ENCODE data around the gene ERAL1.
A peak's percentile ranks its signal among the peaks of the same experiment; 100 is the strongest.
"Not testable (repeated sequence)": the region's sequence is repeated elsewhere in the genome, so short reads cannot be mapped to it uniquely, and the experiment has no call there.

The ERAL1 gene

DNA sequence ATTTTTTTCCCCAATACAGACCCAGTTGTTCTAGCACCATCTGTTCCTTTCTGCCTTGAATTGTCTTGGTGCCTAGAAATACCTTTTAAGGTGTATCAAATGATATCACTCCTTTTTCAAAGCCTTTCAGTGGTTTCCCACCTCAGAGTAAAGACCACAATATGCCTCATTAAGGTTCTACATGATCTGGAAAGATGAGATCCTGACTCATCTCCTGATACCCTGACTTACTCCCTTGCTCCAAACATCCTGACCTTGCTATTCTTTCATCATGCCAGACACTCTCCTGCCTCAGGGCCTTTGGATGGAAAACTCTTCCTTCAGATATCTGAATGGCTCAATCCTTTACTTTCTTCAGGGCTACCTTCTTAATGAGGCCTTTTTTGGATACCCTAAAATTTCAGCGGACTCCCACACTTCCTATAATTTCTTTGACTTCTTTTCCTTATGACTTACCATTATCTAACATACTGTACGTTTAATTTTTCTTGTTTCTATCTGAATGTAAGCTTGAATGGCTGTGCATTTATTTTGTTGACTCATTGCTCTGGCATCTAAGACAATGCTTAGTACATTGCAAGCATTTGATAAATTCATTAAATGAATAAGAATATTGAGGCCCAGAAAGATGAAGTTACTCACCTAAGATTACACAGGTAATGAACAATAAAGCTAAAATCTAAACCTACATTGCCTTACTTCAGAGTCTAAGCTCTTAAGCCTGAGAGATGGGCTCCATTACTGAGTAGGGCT, 23.5 kb downstream of the ERAL1 start:
- DNase-seq (ENCODE audit: low read depth in 4 of 4, low spot score in 1 of 4) = no peak

DNA sequence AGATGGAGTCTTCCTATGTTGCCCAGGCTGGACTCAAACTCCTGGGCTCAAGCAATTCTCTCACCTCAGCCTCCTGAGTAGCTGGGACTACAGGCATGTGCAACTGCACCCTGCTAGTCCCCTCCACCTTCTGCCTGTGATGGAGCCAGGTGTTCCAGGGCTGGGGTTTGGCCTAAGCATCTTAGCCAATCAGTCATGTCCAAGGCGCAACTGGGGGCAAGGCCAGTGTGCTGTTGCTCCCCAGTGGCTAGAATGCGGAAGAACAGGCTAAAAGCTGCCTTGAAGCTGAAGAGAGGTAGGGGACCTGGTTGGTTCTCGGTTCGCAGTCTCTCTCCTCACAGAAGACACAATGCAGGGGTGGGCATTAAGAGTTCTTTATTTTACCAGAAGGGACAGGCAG, 24.2 kb downstream of the ERAL1 start:
- DNase-seq (ENCODE audit: low read depth in 4 of 4, low spot score in 1 of 4) = no peak

DNA sequence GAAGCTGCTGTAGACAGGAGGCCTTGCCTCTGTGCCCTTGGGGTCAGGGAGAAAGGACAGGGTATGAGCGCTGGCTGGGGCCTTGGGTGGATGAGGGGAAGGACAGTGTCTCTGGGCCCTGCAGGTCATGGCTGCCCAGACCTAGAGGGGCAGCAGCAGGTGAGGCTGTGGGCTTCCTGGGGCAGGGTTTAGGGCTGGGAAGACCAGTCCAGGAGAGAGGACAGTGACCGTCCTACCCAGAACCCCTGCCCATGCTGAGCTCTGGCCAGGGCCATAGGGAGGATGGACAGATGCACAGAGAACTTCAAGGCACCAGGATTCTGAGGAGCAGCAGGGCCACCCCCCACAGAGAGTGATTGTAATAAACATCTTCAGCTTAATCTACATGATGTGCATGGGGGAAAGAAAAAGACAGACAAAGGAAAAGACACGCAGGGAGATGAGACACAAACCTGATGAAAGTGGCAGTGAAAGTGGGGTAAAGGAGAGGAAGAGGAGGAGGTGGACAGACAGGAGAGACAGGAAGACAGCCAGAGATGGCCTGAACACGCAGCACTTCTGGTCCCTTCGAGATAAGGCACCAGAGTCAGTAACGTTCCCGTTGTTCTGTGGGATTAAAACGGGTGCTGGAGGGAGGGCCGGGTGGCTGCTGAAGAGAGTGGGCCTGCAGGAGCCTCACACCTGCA, 25.2 kb downstream of the ERAL1 start:
- no peak for DNase-seq (ENCODE audit: low read depth in 4 of 4, low spot score in 1 of 4)

DNA sequence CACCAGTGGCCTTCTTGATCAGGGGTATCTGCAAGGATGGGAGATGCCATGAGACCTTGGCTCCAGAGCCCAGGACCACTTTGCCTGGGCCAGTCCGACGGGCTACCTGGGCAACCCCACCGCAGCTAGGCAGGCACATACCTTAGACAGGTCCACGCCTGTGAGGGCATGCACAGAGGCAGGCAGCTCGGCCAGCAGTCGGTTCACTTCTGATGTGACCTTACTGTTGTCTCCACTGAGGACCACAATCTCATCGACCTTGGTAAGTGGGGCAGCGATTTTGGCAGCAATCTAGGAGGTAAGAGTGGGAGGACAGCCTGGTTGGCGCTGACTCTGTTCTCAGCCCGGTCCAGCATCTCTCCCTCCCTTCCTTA, 25.7 kb downstream of the ERAL1 start:
- no peak for DNase-seq (ENCODE audit: low read depth in 4 of 4, low spot score in 1 of 4)

DNA sequence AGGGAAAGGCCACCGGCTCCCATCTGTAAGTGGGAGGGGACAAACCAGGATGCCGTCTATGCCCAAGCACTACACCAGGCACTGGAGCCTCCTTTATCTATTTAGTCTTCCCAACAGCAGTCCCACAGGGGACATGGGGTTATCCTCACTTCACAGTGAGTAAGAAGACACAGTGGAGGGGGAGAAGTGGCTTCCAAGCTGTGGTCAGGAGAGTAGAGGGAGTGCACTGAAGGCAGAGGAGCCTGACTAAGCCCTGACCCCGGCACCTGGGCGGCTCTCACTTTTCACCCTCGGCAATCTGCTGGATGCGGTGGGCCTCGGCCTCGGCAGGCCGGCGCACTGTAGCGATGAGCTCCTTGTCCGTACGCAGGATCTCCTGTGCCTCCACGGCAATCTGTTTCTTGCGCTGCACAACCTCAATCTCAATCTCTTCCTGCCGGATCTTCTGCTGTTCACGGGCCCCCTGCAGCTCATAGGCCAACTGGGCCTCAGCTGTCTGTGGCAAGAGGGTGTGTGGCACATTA, 26.8 kb downstream of the ERAL1 start:
- no peak for DNase-seq (ENCODE audit: low read depth in 4 of 4, low spot score in 1 of 4)

DNA sequence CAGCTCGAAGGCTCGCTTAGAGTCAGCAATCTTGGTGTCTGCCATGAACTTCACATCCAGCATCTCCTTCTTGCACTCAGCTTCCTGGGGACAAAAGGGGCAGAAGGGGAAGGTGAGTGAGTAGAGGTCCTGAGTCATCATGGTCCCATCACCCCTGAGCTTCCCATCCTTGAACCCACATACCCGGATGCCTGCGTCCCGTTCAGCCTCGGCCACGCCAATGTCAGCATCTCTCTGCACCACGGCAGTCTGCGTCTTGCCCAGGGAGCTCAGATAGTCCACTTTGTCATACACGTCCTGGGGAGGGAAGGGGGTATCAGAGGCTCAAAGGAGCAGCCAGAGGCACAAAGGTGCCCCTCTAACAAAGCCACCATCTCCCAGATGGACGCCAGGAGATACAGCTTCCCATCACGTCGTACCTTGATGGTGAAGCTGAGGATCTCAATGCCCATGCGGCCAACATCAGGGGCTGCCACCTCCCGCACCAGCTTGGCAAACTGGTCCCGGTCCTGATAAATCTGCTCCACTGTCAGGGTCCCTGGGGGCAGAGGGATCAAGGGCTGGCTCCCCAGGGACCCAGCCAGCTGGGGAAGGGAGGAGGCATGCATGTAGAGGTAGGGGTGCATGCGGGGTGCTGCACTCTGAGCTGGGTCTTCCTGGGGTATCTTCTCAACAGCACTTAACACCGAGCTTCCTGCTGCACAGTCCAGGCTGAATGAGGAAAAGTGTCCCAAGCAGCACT, 27.5 kb downstream of the ERAL1 start:
- DNase-seq (ENCODE audit: low read depth in 4 of 4, low spot score in 1 of 4) = no peak

DNA sequence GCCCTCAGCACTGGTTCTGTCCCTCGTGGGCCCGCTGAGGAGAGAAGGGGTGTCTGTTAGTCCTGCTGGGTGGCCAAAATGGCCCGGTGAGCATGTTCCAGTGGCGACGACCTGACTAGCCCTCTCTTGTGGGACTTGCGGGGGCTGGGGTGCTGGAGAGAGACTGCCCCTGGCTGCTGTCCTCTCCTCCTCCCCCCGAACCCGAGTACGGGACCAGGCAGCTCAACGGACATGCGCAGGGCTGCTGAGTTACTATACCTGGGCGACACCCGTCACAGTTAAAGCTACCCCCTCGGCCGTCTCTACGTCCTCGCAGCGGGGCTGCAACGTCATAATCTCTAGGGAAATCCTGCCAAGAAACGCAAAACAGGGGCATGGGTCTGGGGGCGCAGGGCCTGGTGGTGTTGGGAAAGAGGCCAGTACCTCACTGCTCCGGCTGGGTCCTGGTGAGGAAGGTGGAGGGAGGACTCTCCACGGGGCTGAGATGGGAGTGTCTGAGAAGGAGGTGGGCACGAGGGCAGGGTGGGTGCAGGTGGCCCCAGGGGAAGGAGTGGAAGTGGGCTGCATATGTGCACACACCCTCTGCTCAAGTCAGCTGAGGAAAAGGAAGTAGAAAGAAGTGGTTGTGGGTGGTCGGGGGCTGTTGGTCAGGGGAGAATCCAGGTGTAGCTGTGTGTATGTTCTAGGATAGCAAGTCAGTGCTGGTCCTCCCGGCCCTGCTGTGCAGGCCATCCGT, 29.3 kb downstream of the ERAL1 start:
- no peak for DNase-seq (ENCODE audit: low read depth in 4 of 4, low spot score in 1 of 4)

DNA sequence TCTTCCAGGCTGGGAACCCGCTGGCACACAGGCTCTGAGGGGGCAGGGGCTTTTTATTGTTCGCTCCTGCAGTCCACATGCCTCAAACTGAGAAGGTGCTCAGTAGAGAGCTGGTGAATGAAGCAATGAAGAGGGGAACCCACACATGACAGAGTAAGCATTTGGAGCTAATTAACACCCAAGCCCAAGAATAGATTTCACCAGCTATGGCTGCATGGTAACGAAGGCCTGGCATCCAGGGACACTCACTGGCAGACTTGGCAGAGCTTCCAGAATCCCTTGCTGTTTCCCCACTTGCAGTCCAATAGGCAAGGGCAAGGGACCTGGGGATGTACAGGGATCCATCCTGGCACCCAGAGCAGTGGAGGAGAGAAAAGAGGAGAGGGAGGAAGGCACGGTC, 30.5 kb downstream of the ERAL1 start:
- no peak for DNase-seq (ENCODE audit: low read depth in 4 of 4, low spot score in 1 of 4)

DNA sequence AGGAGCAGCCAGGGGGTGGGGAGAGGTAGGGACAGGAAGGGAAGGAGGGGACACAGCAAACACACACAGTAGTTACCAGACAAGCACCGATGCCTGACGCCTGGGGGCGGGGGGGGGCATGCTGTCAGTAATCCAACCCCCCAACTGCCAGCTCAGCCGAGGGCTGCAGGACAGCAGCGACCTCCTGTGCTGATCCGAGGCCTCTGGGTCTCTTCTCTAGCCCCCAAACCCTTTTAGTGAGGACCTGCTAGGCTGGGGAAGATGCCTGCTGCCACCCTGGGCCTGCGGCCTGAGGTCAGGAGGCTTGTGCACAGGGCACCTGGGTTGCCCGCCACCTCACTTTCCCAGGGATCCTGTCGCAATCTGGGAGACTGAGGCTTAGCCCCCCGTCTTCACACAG, 31.1 kb downstream of the ERAL1 start:
- DNase-seq (ENCODE audit: low read depth in 4 of 4, low spot score in 1 of 4) = no peak

DNA sequence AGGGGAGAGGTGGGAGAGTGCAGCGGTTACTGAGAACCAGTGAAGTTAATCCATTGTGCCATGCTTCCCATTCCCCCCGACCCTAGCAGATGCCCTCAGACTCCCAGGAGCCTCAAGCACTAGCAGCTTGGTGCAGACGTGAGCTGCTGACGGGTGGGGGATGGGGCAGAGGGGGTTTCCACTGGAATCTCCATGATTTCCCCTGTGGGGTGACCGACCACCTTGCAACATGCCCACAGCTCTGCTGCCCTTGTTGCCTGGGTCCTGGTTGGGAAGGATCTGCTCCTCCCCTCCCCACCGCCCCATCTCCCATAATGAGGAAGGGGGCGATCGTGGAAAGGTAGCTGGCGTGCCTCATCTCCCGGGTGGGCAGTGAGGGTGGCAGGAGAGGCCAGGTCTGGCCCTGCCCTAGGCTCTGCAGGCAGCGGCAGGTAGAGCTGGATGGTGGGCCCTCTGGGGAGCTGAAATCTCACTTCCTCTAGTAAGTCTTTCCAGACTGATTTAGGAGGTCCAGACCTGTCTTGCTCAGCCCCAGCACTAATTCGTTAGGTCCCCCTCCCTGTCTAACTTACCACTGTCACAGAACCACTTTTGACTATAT, 33.2 kb downstream of the ERAL1 start:
- no peak for DNase-seq (ENCODE audit: low read depth in 4 of 4, low spot score in 1 of 4)

DNA sequence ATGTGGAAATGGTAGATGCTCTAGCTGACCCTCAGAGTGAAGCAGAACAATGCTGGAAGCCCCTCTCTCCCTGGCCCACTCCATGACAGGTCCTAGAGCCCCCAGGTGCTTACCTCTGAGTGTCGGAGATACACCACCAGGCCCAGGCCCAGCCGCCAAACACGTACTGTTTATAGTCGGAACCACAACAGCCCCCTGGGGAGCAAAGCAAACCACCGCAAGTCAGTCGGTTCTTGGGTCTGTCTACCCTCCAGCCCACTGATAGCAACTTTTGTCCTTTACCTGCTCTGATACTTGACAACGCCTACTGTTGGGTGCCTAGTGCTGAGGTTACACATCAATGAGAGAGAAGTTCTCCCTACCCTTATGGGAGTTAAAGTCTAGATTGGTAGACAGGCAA, 34.0 kb downstream of the ERAL1 start:
- no peak for DNase-seq (ENCODE audit: low read depth in 4 of 4, low spot score in 1 of 4)

DNA sequence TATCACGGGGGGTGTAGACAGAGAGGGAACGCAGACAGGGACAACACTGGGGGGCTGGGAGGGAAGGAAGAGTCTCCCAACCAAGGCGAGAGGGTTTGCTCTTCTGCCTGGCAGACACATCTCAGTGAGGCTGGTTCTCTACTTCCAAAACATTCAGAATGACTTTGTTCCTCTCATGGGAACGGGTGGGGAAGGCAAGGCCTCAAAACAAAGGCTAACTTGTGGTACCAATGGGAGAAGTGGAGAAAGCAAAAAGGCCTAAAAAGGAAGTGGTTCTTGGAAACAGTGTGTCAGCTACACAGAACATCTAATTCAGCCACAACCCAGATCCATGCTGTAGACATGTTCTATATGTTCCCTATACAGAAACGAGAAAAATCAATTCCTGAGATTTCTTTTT, 35.2 kb downstream of the ERAL1 start:
- DNase-seq (ENCODE audit: low read depth in 4 of 4, low spot score in 1 of 4) = no peak

DNA sequence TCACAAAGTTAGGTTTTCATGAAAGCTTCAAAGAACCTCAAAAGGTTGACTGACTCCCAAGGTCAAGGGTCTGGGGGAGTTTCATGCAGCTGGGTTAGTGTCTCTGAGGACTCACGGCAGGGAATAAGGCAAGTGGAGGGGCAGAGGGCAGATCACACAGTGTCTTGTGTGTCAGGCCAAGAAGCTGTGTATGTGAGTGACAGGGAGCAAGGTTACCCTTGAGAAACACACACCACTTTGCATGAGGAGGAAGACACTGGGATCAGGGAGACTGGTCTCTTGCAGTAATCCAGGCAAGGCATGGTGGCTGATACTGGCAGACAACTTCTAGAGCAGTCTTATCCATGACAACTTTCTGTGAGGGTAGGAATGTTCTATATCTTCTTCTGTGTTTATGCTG, 36.4 kb downstream of the ERAL1 start:
- DNase-seq (ENCODE audit: low read depth in 4 of 4, low spot score in 1 of 4) = no peak

DNA sequence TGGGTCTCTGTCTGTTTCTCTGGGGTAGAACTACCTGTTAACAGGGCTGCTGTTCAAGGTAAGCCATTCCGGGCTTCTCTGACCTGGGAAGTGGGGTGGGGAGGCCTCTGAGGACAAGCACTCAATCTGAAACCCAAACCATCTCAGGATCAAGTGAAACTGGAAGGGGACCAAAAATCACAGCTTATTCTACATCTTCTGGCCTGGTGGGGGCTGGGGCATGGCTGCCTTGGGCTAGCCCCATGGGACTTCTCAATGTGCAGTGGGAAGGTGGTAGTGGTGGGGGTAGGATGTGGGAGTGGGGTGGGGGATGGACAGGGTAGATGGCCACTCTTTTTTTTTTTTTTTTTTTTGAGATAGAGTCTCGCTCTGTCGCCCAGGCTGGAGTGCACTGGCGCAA, 37.2 kb downstream of the ERAL1 start:
- DNase-seq (ENCODE audit: low read depth in 4 of 4, low spot score in 1 of 4) = no peak

DNA sequence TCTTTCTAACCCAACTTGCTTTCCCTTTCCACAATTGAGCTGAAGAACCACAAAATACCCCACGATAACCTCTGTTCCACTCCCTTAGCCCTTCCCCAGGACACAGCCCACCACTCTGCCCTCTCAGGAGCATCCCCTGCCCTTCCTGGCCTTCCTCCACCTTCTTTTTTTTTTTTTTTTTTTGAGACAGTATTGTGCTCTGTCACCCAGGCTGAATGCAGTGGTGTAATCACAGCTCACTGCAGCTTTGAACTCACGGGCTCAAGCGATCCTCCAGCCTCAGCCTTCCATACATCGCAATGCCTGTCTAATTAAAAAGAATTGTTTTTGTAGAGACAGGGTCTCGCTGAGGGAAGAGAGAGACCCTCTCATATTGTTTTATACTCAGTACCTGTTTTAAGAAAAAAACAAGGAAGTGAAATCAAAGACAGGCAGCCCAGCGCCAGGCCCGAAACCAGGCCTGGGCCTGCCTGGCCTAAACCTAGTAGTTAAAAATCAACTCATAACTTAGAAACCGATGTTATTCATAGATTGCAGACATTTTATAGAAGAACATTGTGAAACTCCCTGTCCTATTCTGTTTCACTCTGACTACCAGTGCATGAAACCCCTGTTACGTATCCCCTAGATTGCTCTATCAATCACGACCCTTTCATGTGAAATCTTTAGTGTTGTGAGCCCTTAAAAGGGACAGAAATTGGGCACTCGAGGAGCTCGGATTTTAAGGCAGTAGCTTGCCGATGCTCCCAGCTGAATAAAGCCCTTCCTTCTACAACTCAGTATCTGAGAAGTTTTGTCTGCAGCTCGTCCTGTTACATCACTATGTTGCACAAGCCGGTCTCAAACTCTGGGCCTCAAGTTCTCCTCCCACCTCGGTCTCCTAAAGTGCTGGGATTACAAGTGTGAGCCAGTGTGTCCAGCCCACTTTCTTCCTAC, 38.7 kb downstream of the ERAL1 start:
- DNase-seq (ENCODE audit: low read depth in 4 of 4, low spot score in 1 of 4) = not testable (repeated sequence)

DNA sequence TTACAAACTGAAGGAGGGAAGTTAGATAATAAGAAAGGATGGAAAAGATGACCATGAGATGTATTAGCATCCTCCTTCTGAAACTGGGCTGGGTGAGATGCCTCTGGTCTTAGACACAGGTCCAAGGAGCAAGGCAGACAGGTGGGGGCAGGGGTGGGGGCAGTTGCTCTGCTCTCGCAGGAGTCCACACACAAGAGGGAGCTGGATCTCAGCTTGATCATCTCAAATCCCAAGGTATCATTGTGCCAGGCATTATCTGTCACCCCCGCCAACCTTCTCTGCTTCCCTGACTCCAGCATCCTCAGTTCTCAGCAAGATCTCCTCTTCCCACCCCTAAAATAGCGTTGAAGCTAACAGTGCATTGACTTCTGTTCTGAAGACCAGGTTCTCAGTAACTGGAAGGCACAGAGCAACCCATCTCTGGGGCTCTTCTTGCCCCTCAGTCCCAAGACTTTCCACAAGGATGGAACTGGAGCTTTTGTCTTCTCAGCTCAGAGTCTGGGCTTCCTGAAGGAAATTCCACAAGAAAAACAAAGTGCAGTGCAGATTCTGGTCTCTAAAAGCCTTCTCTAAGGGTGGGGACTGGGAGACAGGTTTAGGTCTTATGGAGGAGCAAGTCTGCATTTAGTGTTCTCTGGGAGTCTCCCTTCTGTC, 41.1 kb downstream of the ERAL1 start:
- no peak for DNase-seq (ENCODE audit: low read depth in 4 of 4, low spot score in 1 of 4)

DNA sequence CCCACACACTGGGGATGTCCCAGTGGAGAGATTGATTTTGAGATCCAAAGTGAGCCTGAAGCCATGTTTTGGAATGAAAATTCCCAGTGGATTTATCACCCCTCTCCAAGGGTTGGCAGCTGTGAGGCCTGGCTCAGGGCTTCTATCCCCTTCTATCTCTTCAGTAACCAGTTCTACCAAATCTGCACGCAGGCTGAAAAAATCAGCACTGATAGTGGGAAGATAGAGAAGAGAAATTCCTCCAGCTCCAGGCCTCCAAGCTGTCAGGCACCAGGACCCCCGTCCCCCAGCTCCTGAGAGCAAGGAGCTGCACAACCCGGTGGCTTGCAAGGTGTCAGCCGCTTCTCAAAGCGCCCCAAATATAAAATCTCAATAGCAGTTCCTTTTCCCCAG, 41.7 kb downstream of the ERAL1 start:
- DNase-seq (ENCODE audit: low read depth in 4 of 4, low spot score in 1 of 4) = no peak

DNA sequence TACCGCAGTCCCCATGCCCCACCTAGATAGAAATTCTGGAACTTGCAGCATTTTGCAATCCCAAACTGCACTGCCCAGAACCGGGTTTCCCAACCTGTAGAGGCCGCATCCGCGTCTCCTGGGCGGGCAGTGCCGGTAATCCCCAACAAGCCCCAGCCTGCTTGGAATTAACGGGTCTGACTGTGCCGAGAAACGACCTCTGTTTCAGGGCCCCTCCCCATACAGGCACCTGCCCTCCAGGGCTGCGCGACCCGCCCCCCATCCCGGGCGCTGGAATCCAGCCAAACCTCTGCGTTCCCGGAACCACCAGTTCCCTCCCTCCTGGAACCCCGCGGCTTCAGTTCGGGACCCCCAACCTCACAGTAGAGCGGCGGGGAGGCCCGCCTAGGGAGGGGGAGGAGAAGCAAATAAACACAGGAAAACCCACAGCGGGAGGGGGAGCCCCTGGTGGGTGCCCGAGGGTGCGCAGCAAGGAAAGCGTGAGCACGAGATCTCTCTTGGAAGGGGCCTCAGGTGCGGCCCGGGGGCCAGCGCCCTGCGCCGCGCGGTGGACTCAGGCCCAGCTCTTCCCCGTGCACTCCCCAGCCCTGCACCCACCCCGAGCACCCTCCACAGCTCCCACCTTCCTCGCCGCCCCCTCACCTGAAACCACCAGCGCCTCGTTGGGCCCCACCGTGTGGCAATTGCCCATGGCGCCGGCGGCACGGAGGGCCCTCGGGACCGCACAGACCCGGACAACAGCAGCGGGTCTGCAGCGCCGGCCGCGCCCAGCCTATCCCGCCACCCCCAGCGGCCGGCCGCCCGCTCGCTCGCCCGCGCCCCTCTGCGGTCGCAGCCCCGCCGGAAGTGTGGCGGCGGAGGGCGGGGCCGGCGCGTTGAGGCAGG, 42.3 kb downstream of the ERAL1 start, which contains the start of gene FLOT2:
FLOT2 (minus strand) TSS at position 850 of the 885 bp plus-strand sequence; CDS start at position 691, 159 bp downstream.
- DNase-seq (ENCODE audit: low read depth in 4 of 4, low spot score in 1 of 4) = peak in 3 of 4 experiments; percentile 28 to 63 (median 53)

All from stimulated activated CD4-positive, alpha-beta T cell treated with anti-CD3 and anti-CD28 coated beads, Interleukin-1b, Interleukin-23, amount 100 ng/mL, for 24 hours (primary cell).